Spleen (tissue), 11 donors: Measurements from ENCODE around the gene RNF26. TPM values are rescaled to one million over a fixed set of nuclear protein-coding genes. Genes with fewer than 3 reads are reported as not detected.

ENCODE experiments used
- DNase-seq: peaks from one replicate; pipeline ENCODE4 v3.0.0-alpha.2; 2020
- H3K27ac ChIP-seq, 8 donors: fragments of 200-600 bp; sonication (generic) in 7 of 8; 1 replicate in 4 of 8; 2 replicates in 4 of 8; pipeline versions ENCODE4 v1.5.0 to v1.8.0; 2016 to 2021; ENCODE audit warnings: inconsistent platforms in 4 of 8, mild to moderate bottlenecking in 4 of 8, moderate library complexity in 1 of 8
- H3K27me3 ChIP-seq, 7 donors: fragments of 200-600 bp; sonication (generic) in 6 of 7; replicated peaks in 1 of 7; 1 replicate in 4 of 7; 2 replicates in 3 of 7; pipeline versions ENCODE4 v1.5.0 to v1.8.0; 2016 to 2021; ENCODE audit warnings: inconsistent platforms in 3 of 7, mild to moderate bottlenecking in 1 of 7
- H3K36me3 ChIP-seq, 6 donors: fragments of 200-600 bp; sonication (generic) in 5 of 6; 1 replicate in 4 of 6; 2 replicates in 2 of 6; pipeline versions ENCODE4 v1.5.0 to v1.8.0; 2016 to 2021; ENCODE audit warnings: inconsistent platforms in 2 of 6
- H3K4me1 ChIP-seq, 6 donors: fragments of 200-600 bp; sonication (generic) in 5 of 6; 1 replicate in 3 of 6; 2 replicates in 3 of 6; pipeline versions ENCODE4 v1.5.0 to v1.8.0; 2016 to 2021; ENCODE audit warnings: inconsistent platforms in 3 of 6
- H3K4me3 ChIP-seq, 8 donors: fragments of 200-600 bp; sonication (generic) in 7 of 8; 1 replicate in 4 of 8; 2 replicates in 4 of 8; pipeline versions ENCODE4 v1.5.0 to v1.8.0; 2016 to 2021; ENCODE audit warnings: inconsistent platforms in 4 of 8, mild to moderate bottlenecking in 4 of 8, moderate library complexity in 2 of 8
- H3K9me3 ChIP-seq, 8 donors: fragments of 200-600 bp; sonication (generic) in 7 of 8; 1 replicate in 4 of 8; 2 replicates in 4 of 8; pipeline versions ENCODE4 v1.5.0 to v1.8.0; 2016 to 2021; ENCODE audit warnings: inconsistent platforms in 4 of 8
- CTCF ChIP-seq, 11 experiments: fragments of 200-600 bp in 7 of 11; fragments of 450-650 bp in 4 of 11; sonication (generic) in 4 of 11; IDR thresholded peaks in 8 of 11; conservative IDR thresholded peaks in 3 of 11; 1 replicate in 7 of 11; 2 replicates in 4 of 11; pipeline versions ENCODE4 v1.4.0 to v1.8.0; 2016 to 2021; ENCODE audit warnings: antibody characterized with exemption in 11 of 11, inconsistent platforms in 4 of 11, mild to moderate bottlenecking in 1 of 11
- POLR2A ChIP-seq, 3 donors: fragments of 450-650 bp; IDR thresholded peaks; one replicate each; pipeline ENCODE4 v1.5.1; 2017; ENCODE audit warnings: antibody characterized with exemption in 3 of 3, mild to moderate bottlenecking in 1 of 3
- POLR2AphosphoS5 ChIP-seq, 3 donors: sonication (generic); formaldehyde crosslinking; IDR thresholded peaks; one replicate each; pipeline ENCODE4 v1.5.1; 2017; ENCODE audit warnings: antibody characterized with exemption in 3 of 3
- WGBS, 5 donors: extraction: QIAGEN DNeasy Blood & Tissue Kit in 3 of 5; methylation state at CpG; one replicate each; pipeline versions ENCODE4 v1.1.5 to v1.1.7; 2013 to 2018; 5-methylcytosine and 5-hydroxymethylcytosine counted together
- intact Hi-C: fragments of 100-400 bp; cut with DNase I; formaldehyde crosslinking; loops from one replicate; pipeline ENCODE4 v1.15.0; 2023; ENCODE audit warnings: low total_unique reads
- polyA plus RNA-seq, 3 donors: library from polyadenylated mRNA; stranded (reverse); fragments of 200-250 nt; gene quantifications; one replicate each; pipeline ENCODE4 v1.2.1, GENCODE V29; 2013
- total RNA-seq, 7 donors: library from RNA; depleted of rRNA in 3 of 7; stranded (reverse); fragments of >200 nt in 3 of 7; fragmentation: NEBNext Ultra II Directional in 4 of 7; extraction: Animal tissue kit (Norgen Biotek cat#: 25700) in 4 of 7; gene quantifications; one replicate each; pipeline versions ENCODE4 v1.1.0 to v1.2.1, GENCODE V29; 2016 to 2021
- donor health status: healthy with polysubstance abuse.
- donor health status: DM: no; HTN: no; CAD: no; lungs with moderate emphysema.
- donor health status: DM: no; HTN: no; CAD: no.
- donor health status: Bipolar disorder and iron deficiency.
- donor health status: healthy.
- donor health status: DM: no; HTN: no; CAD: no.
- donor health status: DM: yes; HTN: yes; CAD: no.

Gene RNF26
- total and polyA plus RNA-seq, 10 donors: 8.6 to 18.2 (median 15.0) TPM

- TF ChIP-seq POLR2AphosphoS5 (IDR thresholded peaks at IDR 0.05) (no peak), CTCF (IDR thresholded peaks at IDR 0.05 in 8 of 11, conservative IDR thresholded peaks at IDR 0.05 in 3 of 11) (no peak), POLR2A (IDR thresholded peaks at IDR 0.05) (no peak)
- H3K27me3 ChIP-seq: peaks cover 0 to 94% (median 40%) of the 10 kb centered on the region in 7 donors
- H3K9me3 ChIP-seq: no peaks in the 10 kb centered on the region
- H3K4me3 ChIP-seq: no peak overlapping the region
- intact Hi-C loops: no loop called here
- peak; percentile 18 for DNase-seq
- no peaks in the 10 kb centered on the region for H3K36me3 ChIP-seq
- H3K27ac ChIP-seq: no peak overlapping the region
- peaks cover 0 to 44% (median 18%) of the 10 kb centered on the region in 6 donors for H3K4me1 ChIP-seq
- WGBS, 5 donors: 73 to 91% (median 87%) methylated on average over 9 to 11 of the region's 11 CpGs
Observed at GRCh38 chr11:119366690-119367620, 32.6 kb downstream of the RNF26 start.

- TF ChIP-seq CTCF (IDR thresholded peaks at IDR 0.05 in 8 of 11, conservative IDR thresholded peaks at IDR 0.05 in 3 of 11) (no peak), POLR2A (IDR thresholded peaks at IDR 0.05) (no peak), POLR2AphosphoS5 (IDR thresholded peaks at IDR 0.05) (no peak)
- Histone ChIP-seq H3K4me1 (peaks cover 0 to 44% (median 18%) of the 10 kb centered on the region in 6 donors), H3K9me3 (no peaks in the 10 kb centered on the region), H3K36me3 (no peaks in the 10 kb centered on the region), H3K27me3 (peaks cover 0 to 94% (median 40%) of the 10 kb centered on the region in 7 donors), H3K27ac (no peak overlapping the region), H3K4me3 (no peak overlapping the region)
- intact Hi-C loops: no loop called here
- 60 to 85% (median 70%) methylated on average over 8 to 9 of the region's 9 CpGs for WGBS, 5 donors
- DNase-seq: peak; percentile 31
Observed at GRCh38 chr11:119367661-119368120, 33.4 kb downstream of the RNF26 start.

- peak; percentile 54 for DNase-seq
- H3K27me3 ChIP-seq: peaks cover 0 to 94% (median 35%) of the 10 kb centered on the region in 7 donors
- H3K4me1 ChIP-seq: peaks cover 0 to 39% (median 13%) of the 10 kb centered on the region in 6 donors
- no peak overlapping the region for H3K27ac ChIP-seq
- WGBS, 5 donors: 71 to 77% (median 74%) methylated on average over 17 of the region's 17 CpGs
- H3K9me3 ChIP-seq: no peaks in the 10 kb centered on the region
- no peak for TF ChIP-seq POLR2AphosphoS5 (IDR thresholded peaks at IDR 0.05)
- TF ChIP-seq POLR2A (IDR thresholded peaks at IDR 0.05): no peak
- no peak for TF ChIP-seq CTCF (IDR thresholded peaks at IDR 0.05 in 8 of 11, conservative IDR thresholded peaks at IDR 0.05 in 3 of 11)
- H3K36me3 ChIP-seq: no peaks in the 10 kb centered on the region
- H3K4me3 ChIP-seq: no peak overlapping the region
- intact Hi-C loops: no loop called here
Observed at GRCh38 chr11:119368121-119369034, 34.1 kb downstream of the RNF26 start.
